Activated T-cell treated with anti-CD3 and anti-CD28 coated beads, Interleukin-2, amount 50 U/mL, for 72 hours (primary cell): ENCODE results near the gene SLC23A3. TPM values are rescaled to one million over a fixed set of nuclear protein-coding genes. Genes with fewer than 3 reads are reported as not detected.

Source experiments
- ATAC-seq, 2 donors: fragments of 150-1000 bp; cut with Tn5 transposase; replicated peaks in 1 of 2; 2 replicates each; pipeline ENCODE4 v1.10.0; 2021; ENCODE audit warnings: moderate library complexity in 2 of 2, mild to moderate bottlenecking in 1 of 2
- DNase-seq, 2 donors: peaks; one replicate each; pipeline ENCODE4 v3.0.0; 2021 to 2022; ENCODE audit warnings: mixed read lengths in 1 of 2
- H3K27ac Mint-ChIP-seq: one replicate; pipeline ENCODE4 v1.8.0; 2022; ENCODE audit warnings: mild to moderate bottlenecking, moderate library complexity, mixed read lengths
- H3K27me3 Mint-ChIP-seq: one replicate; pipeline ENCODE4 v1.8.0; 2022; ENCODE audit warnings: low read depth, mixed read lengths
- H3K36me3 Mint-ChIP-seq, 2 donors: one replicate each; pipeline ENCODE4 v1.8.0; 2022; ENCODE audit warnings: mixed read lengths in 2 of 2, mild to moderate bottlenecking in 1 of 2; ENCODE audit not compliant: insufficient read depth in 2 of 2
- H3K4me1 Mint-ChIP-seq: one replicate; pipeline ENCODE4 v1.8.0; 2022; ENCODE audit warnings: low read depth, mixed read lengths
- H3K4me3 Mint-ChIP-seq, 2 donors: one replicate each; pipeline ENCODE4 v1.8.0; 2022; ENCODE audit warnings: mild to moderate bottlenecking in 2 of 2, mixed read lengths in 2 of 2, moderate library complexity in 2 of 2
- H3K9me3 Mint-ChIP-seq, 2 donors: one replicate each; pipeline ENCODE4 v1.8.0; 2022; ENCODE audit warnings: mixed read lengths in 2 of 2
- total RNA-seq, 2 donors: library from RNA; stranded (reverse); gene quantifications; one replicate each; pipeline ENCODE4 v1.2.3, GENCODE V29; 2022

The SLC23A3 gene
- total RNA-seq, 2 donors from 2014 or later = 3.1 to 4.0 TPM

- H3K36me3 Mint-ChIP-seq = no peaks in the 10 kb centered on the region
- no peaks in the 10 kb centered on the region for H3K27me3 Mint-ChIP-seq
- peaks cover 19% of the 10 kb centered on the region for H3K4me1 Mint-ChIP-seq
- H3K9me3 Mint-ChIP-seq = no peaks in the 10 kb centered on the region
- no peak overlapping the region for H3K27ac Mint-ChIP-seq
- H3K4me3 Mint-ChIP-seq = no peak overlapping the region
- DNase-seq (no peak), ATAC-seq (no peak)
These were observed 6.7 kb downstream of the SLC23A3 start for GRCh38 chr2:219163156-219163555.

- Mint-ChIP-seq H3K4me3 (peak overlapping the region; percentile 85 to 87), H3K36me3 (peaks cover 4% of the 10 kb centered on the region in 2 donors), H3K4me1 (peaks cover 19% of the 10 kb centered on the region), H3K9me3 (no peaks in the 10 kb centered on the region), H3K27ac (peak overlapping the region; percentile 51), H3K27me3 (no peaks in the 10 kb centered on the region)
- ATAC-seq (no peak), DNase-seq (no peak)
These were observed 8.7 kb downstream of the SLC23A3 start for GRCh38 chr2:219161097-219161496.

GRCh38 chr2:219160186-219161017 lies 9.4 kb downstream of the SLC23A3 start, which contains the start of gene NHEJ1:
Gene NHEJ1 (minus strand): TSS chr2:219160815. CDS start chr2:219158362, 2,453 bp downstream.
- Mint-ChIP-seq H3K36me3 (peaks cover 4% of the 10 kb centered on the region in 2 donors), H3K27me3 (no peaks in the 10 kb centered on the region), H3K4me1 (peaks cover 19% of the 10 kb centered on the region), H3K4me3 (peak within 1 kb of the TSS; percentile 85 to 87), H3K9me3 (no peaks in the 10 kb centered on the region), H3K27ac (peak within 1 kb of the TSS; percentile 90)
- peak; percentile 87 to 88 for ATAC-seq
- peak; percentile 95 to 96 for DNase-seq

GRCh38 chr2:219159771-219160185 lies 10.1 kb downstream of the SLC23A3 start:
- Mint-ChIP-seq H3K9me3 (no peaks in the 10 kb centered on the region), H3K4me1 (peaks cover 19% of the 10 kb centered on the region), H3K27me3 (no peaks in the 10 kb centered on the region), H3K36me3 (peaks cover 4 to 5% of the 10 kb centered on the region in 2 donors), H3K4me3 (peak overlapping the region; percentile 85 to 87), H3K27ac (peak overlapping the region; percentile 78)
- peak; percentile 0 for ATAC-seq
- DNase-seq = no peak

GRCh38 chr2:219158586-219158985 lies 11.2 kb downstream of the SLC23A3 start:
- ATAC-seq = no peak
- Mint-ChIP-seq H3K9me3 (no peaks in the 10 kb centered on the region), H3K27ac (no peak overlapping the region), H3K36me3 (peaks cover 4 to 5% of the 10 kb centered on the region in 2 donors), H3K4me1 (peaks cover 19% of the 10 kb centered on the region), H3K4me3 (peak overlapping the region in 1 of 2 donors; percentile 56), H3K27me3 (no peaks in the 10 kb centered on the region)
- DNase-seq = no peak

- Mint-ChIP-seq H3K36me3 (peaks cover 5 to 8% of the 10 kb centered on the region in 2 donors), H3K4me1 (peaks cover 19% of the 10 kb centered on the region), H3K27ac (no peak overlapping the region), H3K27me3 (no peaks in the 10 kb centered on the region), H3K9me3 (no peaks in the 10 kb centered on the region), H3K4me3 (no peak overlapping the region)
- DNase-seq (no peak), ATAC-seq (no peak)
These were observed 11.8 kb downstream of the SLC23A3 start for GRCh38 chr2:219158025-219158424.

- DNase-seq (no peak), ATAC-seq (no peak)
- H3K27ac Mint-ChIP-seq = no peak overlapping the region
- no peaks in the 10 kb centered on the region for H3K9me3 Mint-ChIP-seq
- H3K4me1 Mint-ChIP-seq = peaks cover 19% of the 10 kb centered on the region
- no peak overlapping the region for H3K4me3 Mint-ChIP-seq
- H3K36me3 Mint-ChIP-seq = peaks cover 5 to 8% of the 10 kb centered on the region in 2 donors
- H3K27me3 Mint-ChIP-seq = no peaks in the 10 kb centered on the region
These were observed 12.4 kb downstream of the SLC23A3 start for GRCh38 chr2:219157396-219157795.

- peaks cover 7% of the 10 kb centered on the region for H3K4me1 Mint-ChIP-seq
- DNase-seq = peak; percentile 21 to 53
- ATAC-seq = peak; percentile 39 to 59
- H3K9me3 Mint-ChIP-seq = no peaks in the 10 kb centered on the region
- H3K27ac Mint-ChIP-seq = no peak overlapping the region
- no peaks in the 10 kb centered on the region for H3K27me3 Mint-ChIP-seq
- peaks cover 5 to 8% of the 10 kb centered on the region in 2 donors for H3K36me3 Mint-ChIP-seq
- H3K4me3 Mint-ChIP-seq = no peak overlapping the region
These were observed 14.7 kb downstream of the SLC23A3 start for GRCh38 chr2:219155054-219155644.

GRCh38 chr2:219149667-219150066 lies 20.2 kb downstream of the SLC23A3 start:
- Mint-ChIP-seq H3K27ac (no peak overlapping the region), H3K27me3 (no peaks in the 10 kb centered on the region), H3K4me1 (no peaks in the 10 kb centered on the region), H3K4me3 (no peak overlapping the region), H3K36me3 (peaks cover 8 to 14% of the 10 kb centered on the region in 2 donors), H3K9me3 (no peaks in the 10 kb centered on the region)
- no peak for DNase-seq
- no peak for ATAC-seq

GRCh38 chr2:219142329-219142728 lies 27.5 kb downstream of the SLC23A3 start:
- ATAC-seq (no peak), DNase-seq (no peak)
- Mint-ChIP-seq H3K4me3 (no peak overlapping the region), H3K36me3 (peaks cover 13 to 25% of the 10 kb centered on the region in 2 donors), H3K27me3 (no peaks in the 10 kb centered on the region), H3K9me3 (no peaks in the 10 kb centered on the region), H3K27ac (no peak overlapping the region), H3K4me1 (no peaks in the 10 kb centered on the region)

- Mint-ChIP-seq H3K27me3 (no peaks in the 10 kb centered on the region), H3K27ac (no peak overlapping the region), H3K4me1 (no peaks in the 10 kb centered on the region), H3K9me3 (no peaks in the 10 kb centered on the region), H3K36me3 (peaks cover 8 to 19% of the 10 kb centered on the region in 2 donors), H3K4me3 (no peak overlapping the region)
- DNase-seq (no peak), ATAC-seq (no peak)
These were observed 29.1 kb downstream of the SLC23A3 start for GRCh38 chr2:219140722-219141121.

- Mint-ChIP-seq H3K27me3 (no peaks in the 10 kb centered on the region), H3K4me3 (no peak overlapping the region), H3K4me1 (no peaks in the 10 kb centered on the region), H3K36me3 (peaks cover 0 to 2% of the 10 kb centered on the region in 2 donors), H3K27ac (no peak overlapping the region), H3K9me3 (no peaks in the 10 kb centered on the region)
- no peak for DNase-seq
- ATAC-seq = no peak
These were observed 35.9 kb downstream of the SLC23A3 start for GRCh38 chr2:219133976-219134375.

GRCh38 chr2:219131744-219132143 lies 38.1 kb downstream of the SLC23A3 start:
- Mint-ChIP-seq H3K4me1 (no peaks in the 10 kb centered on the region), H3K27ac (no peak overlapping the region), H3K27me3 (no peaks in the 10 kb centered on the region), H3K36me3 (peaks cover 0 to 2% of the 10 kb centered on the region in 2 donors), H3K9me3 (no peaks in the 10 kb centered on the region), H3K4me3 (no peak overlapping the region)
- DNase-seq (no peak), ATAC-seq (no peak)
